HCT116 (cell line): ENCODE data around the gene PDE2A. TPM values are rescaled to one million over a fixed set of nuclear protein-coding genes. Genes with fewer than 3 reads are reported as not detected.

Experiments
- ATAC-seq: fragments of 200-7000 bp; cut with Tn5 transposase; 2 replicates; pipeline ENCODE4 v1.9.1; 2020; ENCODE audit warnings: mild to moderate bottlenecking, moderate library complexity
- BruUV-seq: library from RNA; stranded (reverse); fragments of 400-500 nt; replicated peaks from 2 replicates; lab custom pipeline; 2021; lab: Mats Ljungman, UMichigan
- CTCF ChIA-PET: fragments of 300-600 bp; sonication (Branson Sonifier 250); formaldehyde crosslinking; loops from one replicate; lab custom pipeline; 2021; ENCODE audit warnings: antibody characterized with exemption; lab: Charles Lee
- POLR2A ChIA-PET: fragments of 300-600, 350-600 bp; sonication (Branson Sonifier 250); formaldehyde crosslinking; loops from one replicate; lab custom pipeline; 2021; ENCODE audit warnings: antibody characterized with exemption; lab: Charles Lee
- RAD21 ChIA-PET, 2 experiments: fragments of 300-600 bp; sonication (Branson Sonifier 250); formaldehyde crosslinking; loops; one replicate each; lab custom pipeline; 2023; ENCODE audit warnings: low total read pairs in 2 of 2; ENCODE audit not compliant: uncharacterized antibody in 2 of 2, unreplicated experiment in 2 of 2, low non-redundant PET in 1 of 2; lab: Charles Lee
- DNase-seq: peaks from one replicate; pipeline ENCODE4 v3.0.0-alpha.2; 2010; ENCODE audit warnings: low read depth, low spot score
- H2AFZ ChIP-seq: fragments of 200-600 bp; shearing (Covaris generic), sonication (generic); 2 replicates; pipeline ENCODE4 v1.6.1; 2017; ENCODE audit warnings: low read depth, mixed run types, mixed read lengths, antibody characterized with exemption, low read length; ENCODE audit not compliant: poor library complexity, severe bottlenecking
- H3K27ac ChIP-seq: 2 replicates; pipeline ENCODE4 v1.5.1; 2012; ENCODE audit warnings: low read depth, low read length
- H3K27me3 ChIP-seq: fragments of 200-600 bp; sonication (generic); 2 replicates; pipeline ENCODE4 v1.6.1; 2016; ENCODE audit warnings: mixed run types, low read length, mixed read lengths; ENCODE audit not compliant: insufficient read depth
- H3K36me3 ChIP-seq, 2 experiments: fragments of 200-500 bp in 1 of 2; fragments of 200-600 bp in 1 of 2; sonication (Bioruptor generic) in 1 of 2; sonication (generic) in 1 of 2; 2 replicates each; pipeline versions ENCODE4 v1.5.1 to v1.6.1; 2014 to 2016; ENCODE audit warnings: low read length in 2 of 2, inconsistent platforms in 1 of 2, mixed read lengths in 1 of 2, mixed run types in 1 of 2; ENCODE audit not compliant: insufficient read depth in 2 of 2, control insufficient read depth in 1 of 2
- H3K4me1 ChIP-seq, 2 experiments: fragments of 200-600 bp in 1 of 2; sonication (generic) in 1 of 2; 2 replicates each; pipeline versions ENCODE4 v1.5.1 to v1.6.1; 2012 to 2017; ENCODE audit warnings: low read length in 2 of 2, inconsistent platforms in 1 of 2, mild to moderate bottlenecking in 1 of 2, mixed read lengths in 1 of 2, mixed run types in 1 of 2, moderate library complexity in 1 of 2; ENCODE audit not compliant: insufficient read depth in 2 of 2, control insufficient read depth in 1 of 2
- H3K4me2 ChIP-seq: fragments of 200-600 bp; sonication (generic); 2 replicates; pipeline ENCODE4 v1.6.1; 2017; ENCODE audit warnings: mixed run types, low read length, mixed read lengths
- H3K4me3 ChIP-seq, 2 experiments: fragments of 200-600 bp in 1 of 2; sonication (generic) in 1 of 2; replicated peaks in 1 of 2; 2 replicates each; pipeline ENCODE4 v1.5.1; 2011 to 2016; ENCODE audit warnings: low read length in 2 of 2, control low read depth in 1 of 2, low read depth in 1 of 2, mild to moderate bottlenecking in 1 of 2, mixed read lengths in 1 of 2, mixed run types in 1 of 2
- H3K79me2 ChIP-seq: fragments of 200-600 bp; sonication (generic); 2 replicates; pipeline ENCODE4 v1.6.1; 2017; ENCODE audit warnings: mild to moderate bottlenecking, mixed run types, low read length, moderate library complexity, mixed read lengths; ENCODE audit not compliant: insufficient read depth
- H3K9ac ChIP-seq: fragments of 200-600 bp; sonication (generic); 2 replicates; pipeline ENCODE4 v1.6.1; 2016; ENCODE audit warnings: low read length, mixed read lengths
- H3K9me2 ChIP-seq: fragments of 200-600 bp; sonication (generic), shearing (Covaris generic); 2 replicates; pipeline ENCODE4 v1.6.1; 2017; ENCODE audit warnings: mixed run types, mild to moderate bottlenecking, moderate library complexity; ENCODE audit not compliant: insufficient read depth
- H3K9me3 ChIP-seq, 2 experiments: fragments of 200-500 bp in 1 of 2; fragments of 200-600 bp in 1 of 2; sonication (Bioruptor generic) in 1 of 2; sonication (generic) in 1 of 2; 2 replicates each; pipeline ENCODE4 v1.6.1; 2014 to 2017; ENCODE audit warnings: low read length in 2 of 2, mixed read lengths in 2 of 2, inconsistent platforms in 1 of 2, low read depth in 1 of 2, mild to moderate bottlenecking in 1 of 2, mixed run types in 1 of 2, moderate library complexity in 1 of 2; ENCODE audit not compliant: control insufficient read depth in 1 of 2, insufficient read depth in 1 of 2
- H4K20me1 ChIP-seq: fragments of 200-600 bp; sonication (generic), shearing (Covaris generic); 2 replicates; pipeline ENCODE4 v1.6.1; 2017; ENCODE audit warnings: mixed run types, mild to moderate bottlenecking, moderate library complexity; ENCODE audit not compliant: insufficient read depth
- ELF1 ChIP-seq: IDR thresholded peaks from 2 replicates; pipeline ENCODE4 v1.6.1; 2012; ENCODE audit warnings: low read depth, borderline replicate concordance
- EZH2 ChIP-seq: fragments of 200-600 bp; sonication (generic); IDR thresholded peaks from 2 replicates; pipeline ENCODE4 v1.6.1; 2017; ENCODE audit warnings: antibody characterized with exemption, mixed run types
- SRF ChIP-seq: IDR thresholded peaks from 2 replicates; pipeline ENCODE4 v1.6.1; 2012; ENCODE audit warnings: low read depth
- YY1 ChIP-seq: IDR thresholded peaks from 2 replicates; pipeline ENCODE4 v1.6.1; 2011; ENCODE audit warnings: low read length, low read depth, moderate library complexity, mild to moderate bottlenecking; ENCODE audit not compliant: insufficient replicate concordance; ENCODE audit errors: extremely low read depth
- ZNF274 ChIP-seq: fragments of 200-500 bp; sonication (Bioruptor generic); IDR thresholded peaks from 2 replicates; pipeline ENCODE4 v1.6.1; 2014; ENCODE audit warnings: mild to moderate bottlenecking, low read depth, low read length, inconsistent platforms
- intact Hi-C: fragments of 100-400 bp; cut with micrococcal nuclease; formaldehyde crosslinking; loops from 2 replicates; pipeline ENCODE4 v1.10.0; 2022
- total RNA-seq: library from RNA; stranded (reverse); gene quantifications from one replicate; pipeline ENCODE4 v1.2.1, GENCODE V29; 2021; ENCODE audit not compliant: unreplicated experiment
- TF ChIP-seq, protein P1 (sequence below): IDR thresholded peaks from 2 replicates; pipeline ENCODE4 v1.6.1; 2012; ENCODE audit warnings: low read depth
- TF ChIP-seq, protein P2 (sequence below), 3 experiments: fragments of 200-600 bp in 1 of 3; sonication (generic) in 1 of 3; IDR thresholded peaks in 2 of 3; conservative IDR thresholded peaks in 1 of 3; 2 replicates each; pipeline ENCODE4 v1.5.1; 2012 to 2017; ENCODE audit warnings: low read depth in 2 of 3, low read length in 2 of 3, antibody characterized with exemption in 1 of 3, borderline replicate concordance in 1 of 3, control low read depth in 1 of 3, mild to moderate bottlenecking in 1 of 3, mixed read lengths in 1 of 3, mixed run types in 1 of 3, moderate library complexity in 1 of 3; ENCODE audit not compliant: insufficient read depth in 1 of 3
- TF ChIP-seq, protein P3 (sequence below): IDR thresholded peaks from 2 replicates; pipeline ENCODE4 v1.6.1; 2011; ENCODE audit warnings: mild to moderate bottlenecking, low read length, moderate library complexity; ENCODE audit not compliant: insufficient replicate concordance; ENCODE audit errors: extremely low read depth

Gene PDE2A
- total RNA-seq, 1 experiment from 2014 or later: 7.6 TPM

DNA sequence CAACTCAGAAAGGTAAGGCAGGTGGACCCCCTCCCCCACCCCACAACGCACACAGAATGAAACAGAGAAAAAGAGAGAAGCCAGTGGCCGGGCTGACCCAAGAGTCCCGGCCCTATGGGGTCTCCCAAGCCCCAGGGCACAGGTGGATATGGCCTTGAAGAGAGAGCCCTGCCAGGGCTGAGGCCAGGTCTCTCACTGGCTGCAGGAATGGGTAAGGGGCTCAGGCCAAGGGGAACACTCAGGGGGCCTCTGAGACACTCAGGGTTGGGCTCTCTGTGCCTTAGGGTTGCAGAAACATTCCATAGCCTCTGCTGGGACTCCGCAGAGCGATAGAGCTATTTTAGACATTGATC, 98.0 kb downstream of the PDE2A start:
- no peak for ATAC-seq
- no peaks in the 10 kb centered on the region for H4K20me1 ChIP-seq
- BruUV-seq: no TSS peak
- H2AFZ ChIP-seq: no peak overlapping the region
- CTCF ChIA-PET: interaction anchor here (2.2 to 4.7 kb wide), 2 partner anchors 104 to 105 kb away, joined by 6 to 53 read pairs; no protein-coding TSS in a partner anchor
- RAD21 ChIA-PET: no interaction called here
- no peak overlapping the region for H3K4me2 ChIP-seq
- H3K4me1 ChIP-seq: no peaks in the 10 kb centered on the region
- DNase-seq: no peak
- no peak overlapping the region for H3K4me3 ChIP-seq
- no peaks in the 10 kb centered on the region for H3K9me2 ChIP-seq
- H3K79me2 ChIP-seq: no peaks in the 10 kb centered on the region
- no peaks in the 10 kb centered on the region for H3K36me3 ChIP-seq
- TF ChIP-seq EZH2 (no peak), ZNF274 (no peak), YY1 (no peak), SRF (no peak), ELF1 (no peak)
- TF ChIP-seq, protein P1, sequence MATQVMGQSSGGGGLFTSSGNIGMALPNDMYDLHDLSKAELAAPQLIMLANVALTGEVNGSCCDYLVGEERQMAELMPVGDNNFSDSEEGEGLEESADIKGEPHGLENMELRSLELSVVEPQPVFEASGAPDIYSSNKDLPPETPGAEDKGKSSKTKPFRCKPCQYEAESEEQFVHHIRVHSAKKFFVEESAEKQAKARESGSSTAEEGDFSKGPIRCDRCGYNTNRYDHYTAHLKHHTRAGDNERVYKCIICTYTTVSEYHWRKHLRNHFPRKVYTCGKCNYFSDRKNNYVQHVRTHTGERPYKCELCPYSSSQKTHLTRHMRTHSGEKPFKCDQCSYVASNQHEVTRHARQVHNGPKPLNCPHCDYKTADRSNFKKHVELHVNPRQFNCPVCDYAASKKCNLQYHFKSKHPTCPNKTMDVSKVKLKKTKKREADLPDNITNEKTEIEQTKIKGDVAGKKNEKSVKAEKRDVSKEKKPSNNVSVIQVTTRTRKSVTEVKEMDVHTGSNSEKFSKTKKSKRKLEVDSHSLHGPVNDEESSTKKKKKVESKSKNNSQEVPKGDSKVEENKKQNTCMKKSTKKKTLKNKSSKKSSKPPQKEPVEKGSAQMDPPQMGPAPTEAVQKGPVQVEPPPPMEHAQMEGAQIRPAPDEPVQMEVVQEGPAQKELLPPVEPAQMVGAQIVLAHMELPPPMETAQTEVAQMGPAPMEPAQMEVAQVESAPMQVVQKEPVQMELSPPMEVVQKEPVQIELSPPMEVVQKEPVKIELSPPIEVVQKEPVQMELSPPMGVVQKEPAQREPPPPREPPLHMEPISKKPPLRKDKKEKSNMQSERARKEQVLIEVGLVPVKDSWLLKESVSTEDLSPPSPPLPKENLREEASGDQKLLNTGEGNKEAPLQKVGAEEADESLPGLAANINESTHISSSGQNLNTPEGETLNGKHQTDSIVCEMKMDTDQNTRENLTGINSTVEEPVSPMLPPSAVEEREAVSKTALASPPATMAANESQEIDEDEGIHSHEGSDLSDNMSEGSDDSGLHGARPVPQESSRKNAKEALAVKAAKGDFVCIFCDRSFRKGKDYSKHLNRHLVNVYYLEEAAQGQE: no peak
- TF ChIP-seq, protein P2, sequence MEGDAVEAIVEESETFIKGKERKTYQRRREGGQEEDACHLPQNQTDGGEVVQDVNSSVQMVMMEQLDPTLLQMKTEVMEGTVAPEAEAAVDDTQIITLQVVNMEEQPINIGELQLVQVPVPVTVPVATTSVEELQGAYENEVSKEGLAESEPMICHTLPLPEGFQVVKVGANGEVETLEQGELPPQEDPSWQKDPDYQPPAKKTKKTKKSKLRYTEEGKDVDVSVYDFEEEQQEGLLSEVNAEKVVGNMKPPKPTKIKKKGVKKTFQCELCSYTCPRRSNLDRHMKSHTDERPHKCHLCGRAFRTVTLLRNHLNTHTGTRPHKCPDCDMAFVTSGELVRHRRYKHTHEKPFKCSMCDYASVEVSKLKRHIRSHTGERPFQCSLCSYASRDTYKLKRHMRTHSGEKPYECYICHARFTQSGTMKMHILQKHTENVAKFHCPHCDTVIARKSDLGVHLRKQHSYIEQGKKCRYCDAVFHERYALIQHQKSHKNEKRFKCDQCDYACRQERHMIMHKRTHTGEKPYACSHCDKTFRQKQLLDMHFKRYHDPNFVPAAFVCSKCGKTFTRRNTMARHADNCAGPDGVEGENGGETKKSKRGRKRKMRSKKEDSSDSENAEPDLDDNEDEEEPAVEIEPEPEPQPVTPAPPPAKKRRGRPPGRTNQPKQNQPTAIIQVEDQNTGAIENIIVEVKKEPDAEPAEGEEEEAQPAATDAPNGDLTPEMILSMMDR (IDR thresholded peaks at IDR 0.05 in 2 of 3, conservative IDR thresholded peaks at IDR 0.05 in 1 of 3; ENCODE audit: borderline replicate concordance in 1 of 3, insufficient read depth in 1 of 3, low read depth in 2 of 3, low read length in 2 of 3): no peak
- TF ChIP-seq, protein P3, sequence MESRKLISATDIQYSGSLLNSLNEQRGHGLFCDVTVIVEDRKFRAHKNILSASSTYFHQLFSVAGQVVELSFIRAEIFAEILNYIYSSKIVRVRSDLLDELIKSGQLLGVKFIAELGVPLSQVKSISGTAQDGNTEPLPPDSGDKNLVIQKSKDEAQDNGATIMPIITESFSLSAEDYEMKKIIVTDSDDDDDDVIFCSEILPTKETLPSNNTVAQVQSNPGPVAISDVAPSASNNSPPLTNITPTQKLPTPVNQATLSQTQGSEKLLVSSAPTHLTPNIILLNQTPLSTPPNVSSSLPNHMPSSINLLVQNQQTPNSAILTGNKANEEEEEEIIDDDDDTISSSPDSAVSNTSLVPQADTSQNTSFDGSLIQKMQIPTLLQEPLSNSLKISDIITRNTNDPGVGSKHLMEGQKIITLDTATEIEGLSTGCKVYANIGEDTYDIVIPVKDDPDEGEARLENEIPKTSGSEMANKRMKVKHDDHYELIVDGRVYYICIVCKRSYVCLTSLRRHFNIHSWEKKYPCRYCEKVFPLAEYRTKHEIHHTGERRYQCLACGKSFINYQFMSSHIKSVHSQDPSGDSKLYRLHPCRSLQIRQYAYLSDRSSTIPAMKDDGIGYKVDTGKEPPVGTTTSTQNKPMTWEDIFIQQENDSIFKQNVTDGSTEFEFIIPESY: no peak
- TF ChIP-seq, all 23 proteins: peak for 0
- Histone ChIP-seq H3K9ac (no peak overlapping the region), H3K27ac (no peak overlapping the region), H3K27me3 (no peaks in the 10 kb centered on the region), H3K9me3 (no peaks in the 10 kb centered on the region)
- POLR2A ChIA-PET: no interaction called here
- intact Hi-C loops: no loop called here
